ENCODE measurements around the gene BCAP31.

GRCh38 chrX:153692003-153692402, 32.2 kb downstream of the BCAP31 start:
- TF ChIP-seq, protein P1, sequence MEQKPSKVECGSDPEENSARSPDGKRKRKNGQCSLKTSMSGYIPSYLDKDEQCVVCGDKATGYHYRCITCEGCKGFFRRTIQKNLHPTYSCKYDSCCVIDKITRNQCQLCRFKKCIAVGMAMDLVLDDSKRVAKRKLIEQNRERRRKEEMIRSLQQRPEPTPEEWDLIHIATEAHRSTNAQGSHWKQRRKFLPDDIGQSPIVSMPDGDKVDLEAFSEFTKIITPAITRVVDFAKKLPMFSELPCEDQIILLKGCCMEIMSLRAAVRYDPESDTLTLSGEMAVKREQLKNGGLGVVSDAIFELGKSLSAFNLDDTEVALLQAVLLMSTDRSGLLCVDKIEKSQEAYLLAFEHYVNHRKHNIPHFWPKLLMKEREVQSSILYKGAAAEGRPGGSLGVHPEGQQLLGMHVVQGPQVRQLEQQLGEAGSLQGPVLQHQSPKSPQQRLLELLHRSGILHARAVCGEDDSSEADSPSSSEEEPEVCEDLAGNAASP (CRISPR knock-in tag; IDR thresholded peaks at IDR 0.05; ENCODE audit: borderline replicate concordance), result no peak
- TF ChIP-seq POLR2A (IDR thresholded peaks at IDR 0.05; ENCODE audit: insufficient read depth in 1 of 2, low read depth in 2 of 2, low read length in 2 of 2) (no peak), GABPA (IDR thresholded peaks at IDR 0.05; ENCODE audit: low read depth, low read length) (no peak), GABPA (CRISPR knock-in tag; IDR thresholded peaks at IDR 0.05; ENCODE audit: low read depth) (no peak), ZNF713 (CRISPR knock-in tag; IDR thresholded peaks at IDR 0.05) (no peak), IKZF1 (IDR thresholded peaks at IDR 0.05) (no peak), ATF2 (CRISPR knock-in tag; IDR thresholded peaks at IDR 0.05) (no peak), TP53 (CRISPR knock-in tag; conservative IDR thresholded peaks at IDR 0.05) (no peak), ZFX (CRISPR knock-in tag; IDR thresholded peaks at IDR 0.05; ENCODE audit: low read depth) (no peak), ZNF546 (CRISPR knock-in tag; conservative IDR thresholded peaks at IDR 0.05) (no peak), ZNF558 (CRISPR knock-in tag; IDR thresholded peaks at IDR 0.05; ENCODE audit: borderline replicate concordance) (no peak), FOXK1 (CRISPR knock-in tag; IDR thresholded peaks at IDR 0.05; ENCODE audit: borderline replicate concordance, low read depth) (no peak), POLR2AphosphoS5 (IDR thresholded peaks at IDR 0.05; ENCODE audit: low read depth, low read length) (no peak), CENPBD1 (CRISPR knock-in tag; IDR thresholded peaks at IDR 0.05; ENCODE audit: borderline replicate concordance, low read depth) (no peak)
- TF ChIP-seq, protein P2, sequence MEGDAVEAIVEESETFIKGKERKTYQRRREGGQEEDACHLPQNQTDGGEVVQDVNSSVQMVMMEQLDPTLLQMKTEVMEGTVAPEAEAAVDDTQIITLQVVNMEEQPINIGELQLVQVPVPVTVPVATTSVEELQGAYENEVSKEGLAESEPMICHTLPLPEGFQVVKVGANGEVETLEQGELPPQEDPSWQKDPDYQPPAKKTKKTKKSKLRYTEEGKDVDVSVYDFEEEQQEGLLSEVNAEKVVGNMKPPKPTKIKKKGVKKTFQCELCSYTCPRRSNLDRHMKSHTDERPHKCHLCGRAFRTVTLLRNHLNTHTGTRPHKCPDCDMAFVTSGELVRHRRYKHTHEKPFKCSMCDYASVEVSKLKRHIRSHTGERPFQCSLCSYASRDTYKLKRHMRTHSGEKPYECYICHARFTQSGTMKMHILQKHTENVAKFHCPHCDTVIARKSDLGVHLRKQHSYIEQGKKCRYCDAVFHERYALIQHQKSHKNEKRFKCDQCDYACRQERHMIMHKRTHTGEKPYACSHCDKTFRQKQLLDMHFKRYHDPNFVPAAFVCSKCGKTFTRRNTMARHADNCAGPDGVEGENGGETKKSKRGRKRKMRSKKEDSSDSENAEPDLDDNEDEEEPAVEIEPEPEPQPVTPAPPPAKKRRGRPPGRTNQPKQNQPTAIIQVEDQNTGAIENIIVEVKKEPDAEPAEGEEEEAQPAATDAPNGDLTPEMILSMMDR (CRISPR knock-in tag; IDR thresholded peaks at IDR 0.05), result no peak

Measured in HepG2 (cell line).